HTR-8/SVneo (cell line): ENCODE data around the gene SMYD2.

Source experiments
- DNase-seq: peaks from one replicate; pipeline ENCODE4 v3.0.0; 2011; ENCODE audit warnings: low spot score, mixed read lengths; ENCODE audit not compliant: insufficient read length
- FAIRE-seq: peaks from 2 replicates; lab custom pipeline; 2011; peaks lifted over from hg19 to GRCh38; lab: Jason Lieb, UNC

The SMYD2 gene, protein sequence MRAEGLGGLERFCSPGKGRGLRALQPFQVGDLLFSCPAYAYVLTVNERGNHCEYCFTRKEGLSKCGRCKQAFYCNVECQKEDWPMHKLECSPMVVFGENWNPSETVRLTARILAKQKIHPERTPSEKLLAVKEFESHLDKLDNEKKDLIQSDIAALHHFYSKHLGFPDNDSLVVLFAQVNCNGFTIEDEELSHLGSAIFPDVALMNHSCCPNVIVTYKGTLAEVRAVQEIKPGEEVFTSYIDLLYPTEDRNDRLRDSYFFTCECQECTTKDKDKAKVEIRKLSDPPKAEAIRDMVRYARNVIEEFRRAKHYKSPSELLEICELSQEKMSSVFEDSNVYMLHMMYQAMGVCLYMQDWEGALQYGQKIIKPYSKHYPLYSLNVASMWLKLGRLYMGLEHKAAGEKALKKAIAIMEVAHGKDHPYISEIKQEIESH

DNA sequence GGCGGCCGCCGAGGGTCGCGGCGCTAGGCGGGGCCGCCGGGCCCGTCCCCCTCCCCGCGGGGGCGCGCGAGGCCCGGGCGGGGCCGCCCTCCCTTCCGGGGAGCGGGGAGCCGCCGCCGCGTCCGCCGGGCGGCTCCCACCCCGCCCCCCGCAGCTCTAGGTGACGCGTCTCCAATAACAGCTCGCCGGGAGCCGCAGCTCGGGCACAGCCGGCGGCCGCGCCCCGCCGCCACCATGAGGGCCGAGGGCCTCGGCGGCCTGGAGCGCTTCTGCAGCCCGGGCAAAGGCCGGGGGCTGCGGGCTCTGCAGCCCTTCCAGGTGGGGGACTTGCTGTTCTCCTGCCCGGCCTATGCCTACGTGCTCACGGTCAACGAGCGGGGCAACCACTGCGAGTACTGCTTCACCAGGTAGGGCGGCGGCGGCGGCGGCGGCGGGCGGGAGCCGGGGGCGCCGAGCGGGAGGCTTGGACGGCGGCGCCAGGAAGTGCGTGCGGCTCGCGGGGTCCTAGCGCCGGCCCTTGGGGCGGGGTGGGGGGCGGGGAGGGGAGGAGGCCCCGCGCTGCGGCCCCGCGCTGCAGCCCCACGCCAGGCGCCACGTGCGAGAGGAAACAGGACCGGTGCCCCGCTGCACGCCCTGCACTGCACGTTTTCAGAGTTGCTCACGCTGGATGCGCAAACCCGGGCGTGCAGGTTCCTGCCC is at the start of gene SMYD2:
Gene SMYD2, plus strand, starts transcription at position 139 of the 699 bp plus-strand sequence. Its CDS starts 96 bp downstream, at position 235.
- DNase-seq (peak; percentile 65), FAIRE-seq (no peak)

DNA sequence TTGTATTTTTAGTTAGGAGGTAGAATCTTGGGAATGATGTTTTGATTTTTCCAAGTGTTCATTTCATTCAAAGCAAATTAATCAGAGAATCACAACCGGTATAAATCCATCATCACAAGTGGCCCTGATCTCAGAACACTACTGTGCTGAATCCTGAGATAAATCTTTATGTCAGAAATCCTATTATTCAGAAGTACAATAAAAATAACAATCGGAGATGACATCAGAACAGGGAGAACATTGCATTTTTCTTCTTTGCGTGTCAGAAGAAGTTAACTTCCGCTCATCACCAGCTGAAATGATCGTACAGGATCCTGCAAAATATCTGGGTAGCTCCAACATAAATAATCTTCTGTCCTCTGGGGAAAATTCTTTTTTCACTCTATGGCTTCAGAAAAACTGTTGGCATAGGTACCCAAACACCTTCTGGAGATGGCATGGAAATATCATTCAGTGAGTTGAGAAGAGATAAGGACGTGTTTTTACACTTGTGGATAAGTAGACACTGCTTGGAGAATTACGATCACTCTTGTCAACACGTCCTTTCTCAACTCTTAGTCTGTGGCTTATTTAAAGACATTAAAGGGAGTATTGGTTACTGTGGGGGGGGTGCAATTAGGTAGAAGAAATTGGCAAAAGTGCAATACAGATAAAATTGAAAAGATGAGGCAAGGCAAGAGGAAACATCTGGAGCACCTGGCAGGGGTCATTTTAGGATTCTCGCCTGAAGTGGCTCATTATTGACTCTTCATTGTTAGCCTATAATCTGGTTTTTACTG is 46.9 kb upstream of the SMYD2 start:
- DNase-seq (no peak), FAIRE-seq (no peak)

DNA sequence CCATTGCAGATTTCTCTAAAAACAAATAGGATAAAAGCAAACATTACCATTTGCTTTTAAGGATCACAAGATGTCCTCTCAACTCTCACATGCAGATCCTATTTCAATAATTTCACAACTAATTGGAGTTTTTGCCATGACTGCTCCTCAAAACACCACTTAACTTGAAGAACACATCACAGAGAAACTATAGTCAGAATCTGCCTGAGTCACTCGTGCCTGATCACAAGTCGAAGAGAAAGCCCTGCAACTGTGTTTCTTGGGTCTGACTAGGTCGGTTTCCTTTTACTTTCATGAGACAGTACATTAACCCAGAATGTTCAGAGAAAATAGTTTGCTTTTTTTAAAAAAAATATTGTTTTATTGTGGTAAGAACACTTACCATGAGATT is 46.3 kb upstream of the SMYD2 start:
- FAIRE-seq (no peak), DNase-seq (no peak)

DNA sequence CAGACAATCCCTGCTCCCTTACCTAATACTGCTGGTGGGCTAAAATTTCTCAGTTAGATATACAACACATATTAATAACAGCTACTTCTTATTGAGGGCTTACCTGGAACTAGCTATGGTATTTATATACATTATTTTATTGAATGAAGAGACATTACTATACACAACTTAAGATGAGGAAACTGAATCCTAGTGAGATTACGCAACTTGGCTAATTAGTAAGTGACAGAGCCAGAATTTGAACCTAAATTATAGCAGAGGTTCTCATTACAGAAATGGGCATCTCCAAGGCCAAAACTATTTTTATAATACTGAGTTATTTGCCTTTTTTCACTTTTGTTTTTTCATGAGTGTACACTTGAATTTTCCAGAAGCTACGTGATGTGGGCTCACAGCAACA is 44.5 kb upstream of the SMYD2 start:
- DNase-seq (no peak), FAIRE-seq (no peak)

DNA sequence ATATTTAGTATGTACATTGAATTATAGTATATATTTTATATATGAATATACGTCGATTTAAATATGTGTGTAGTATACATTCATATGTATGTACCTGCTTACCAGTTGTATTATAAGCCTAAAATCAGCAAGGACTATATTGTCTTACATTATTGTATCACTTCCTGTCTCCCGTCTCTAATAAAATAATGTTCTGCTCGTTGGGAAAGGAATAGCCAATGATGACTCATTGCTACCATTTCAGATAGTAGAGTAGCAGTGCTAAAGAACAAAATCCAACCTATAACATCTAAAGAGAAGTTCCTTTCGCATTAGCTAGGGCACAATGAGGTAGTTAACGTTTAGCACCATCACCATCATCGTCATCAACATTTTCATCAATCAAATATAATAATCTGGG is 39.9 kb upstream of the SMYD2 start:
- DNase-seq: no peak
- FAIRE-seq: no peak

DNA sequence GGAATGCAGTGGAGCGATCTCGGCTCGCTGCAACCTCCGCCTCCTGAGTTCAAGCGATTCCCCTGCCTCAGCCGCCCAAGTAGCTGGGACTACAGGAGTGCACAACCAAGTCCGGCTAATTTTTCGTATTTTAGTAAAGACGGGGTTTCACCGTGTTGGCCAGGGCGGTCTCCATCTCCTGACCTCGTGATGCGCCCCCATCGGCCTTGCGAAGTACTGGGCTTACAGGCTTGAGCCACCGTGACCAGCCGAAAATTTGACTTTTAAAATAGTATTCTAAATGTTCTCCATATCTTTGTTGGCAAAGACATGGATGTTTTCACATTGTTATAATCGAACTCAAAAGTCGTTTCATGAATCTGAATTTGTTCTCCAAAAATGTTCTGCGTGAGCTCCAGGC is 36.7 kb upstream of the SMYD2 start:
- FAIRE-seq: no peak
- no peak for DNase-seq

DNA sequence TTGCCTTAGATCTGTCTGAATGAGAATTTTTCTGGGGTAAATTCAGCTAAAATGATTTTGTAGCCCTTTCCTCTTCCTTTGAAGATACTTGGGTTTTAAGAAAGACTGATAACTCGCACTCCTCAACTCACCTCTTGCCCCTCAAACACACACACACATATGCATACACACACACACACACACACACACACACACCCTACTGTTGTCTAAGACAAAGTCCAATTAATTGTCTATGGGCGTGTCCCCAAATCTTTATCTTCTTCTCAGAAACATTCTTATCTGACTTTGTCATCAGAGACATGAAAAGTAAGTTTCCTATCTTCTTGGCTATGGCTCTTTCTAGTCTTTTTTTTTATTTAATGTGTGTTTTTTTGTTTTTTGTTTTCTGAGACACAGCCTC is 36.1 kb upstream of the SMYD2 start:
- DNase-seq: no peak
- FAIRE-seq: no peak

DNA sequence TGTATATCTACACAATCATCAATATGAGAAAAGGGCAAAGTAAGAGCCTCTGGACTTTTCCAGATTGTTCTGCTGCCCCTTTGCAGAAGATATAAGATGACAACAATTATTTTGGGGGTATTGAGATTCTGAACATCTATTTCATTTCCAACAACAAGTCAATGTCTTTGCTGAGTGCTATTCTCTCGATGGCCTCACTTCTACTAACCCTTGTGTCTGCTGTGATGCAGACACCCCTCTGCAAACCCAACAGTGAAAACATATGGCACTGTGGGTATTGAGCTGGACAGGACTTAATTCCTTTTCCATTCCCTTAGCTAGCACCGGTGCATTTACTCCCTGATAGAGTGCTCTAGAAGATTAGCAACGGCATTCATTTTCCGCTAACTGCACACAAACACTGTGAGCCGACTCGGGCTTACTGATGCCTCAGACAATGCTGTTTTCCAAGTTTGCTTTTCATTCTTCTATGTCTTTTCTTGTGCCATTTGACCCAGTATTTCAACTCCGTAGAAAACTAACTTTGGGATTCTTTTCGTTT is 33.4 kb upstream of the SMYD2 start:
- FAIRE-seq: no peak

DNA sequence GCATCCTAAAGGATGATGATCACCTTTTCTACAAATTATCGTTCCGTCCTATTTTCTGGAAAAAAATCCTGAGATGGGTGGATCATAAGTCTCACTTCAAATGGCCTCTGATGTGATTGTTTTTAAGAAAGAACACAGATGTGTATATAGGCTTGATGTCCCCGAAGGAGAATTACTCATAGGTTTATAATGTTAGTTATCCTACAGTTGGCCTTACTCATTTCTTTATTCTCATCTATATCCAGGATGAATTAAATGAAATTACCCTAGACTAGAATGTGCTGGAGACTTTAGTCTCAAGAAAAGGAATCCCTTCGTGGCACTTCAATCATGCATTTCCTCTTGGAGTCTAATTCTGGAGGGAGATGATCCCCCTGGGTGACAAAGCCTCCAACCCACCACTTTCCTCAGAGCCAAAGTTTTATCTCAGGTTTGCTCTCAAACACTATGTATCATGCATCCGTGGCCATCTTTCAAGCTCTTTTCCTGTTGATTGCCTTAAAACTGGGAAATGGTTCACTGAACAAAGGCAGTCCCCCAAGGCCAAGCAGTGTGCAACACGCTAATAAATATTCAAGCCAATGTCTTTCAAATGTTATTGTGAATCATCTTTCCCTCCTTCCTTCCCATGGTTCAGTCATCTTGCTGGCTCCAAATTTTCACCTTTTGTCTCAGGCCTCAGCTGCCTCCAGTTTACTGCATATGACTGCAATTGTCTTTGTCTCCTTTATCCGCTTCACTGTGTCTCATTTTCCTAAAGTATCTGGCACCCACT is 32.5 kb upstream of the SMYD2 start:
- DNase-seq: no peak
- FAIRE-seq: no peak

More for the DNA sequence above, 33.4 kb upstream of the SMYD2 start:
- DNase-seq: no peak

DNA sequence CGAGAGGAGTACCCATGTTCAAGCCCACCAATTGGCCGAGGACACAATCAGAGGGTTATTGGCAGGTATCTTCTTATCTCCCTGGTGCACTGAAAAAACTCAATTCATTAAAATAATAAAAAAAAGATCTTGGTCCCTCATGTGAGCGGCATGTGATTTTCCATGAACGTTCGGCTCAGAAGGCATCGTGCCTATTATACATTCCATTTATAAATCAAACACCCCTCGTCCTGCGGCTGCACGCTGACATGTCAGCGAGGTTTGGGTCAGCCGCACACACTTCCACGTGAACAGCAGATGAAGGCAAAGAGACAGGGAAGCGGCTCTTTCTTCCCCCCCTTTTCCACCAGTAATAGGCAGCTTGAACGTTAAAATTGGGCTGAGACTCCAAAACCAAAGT is 31.3 kb upstream of the SMYD2 start:
- DNase-seq (no peak), FAIRE-seq (no peak)

DNA sequence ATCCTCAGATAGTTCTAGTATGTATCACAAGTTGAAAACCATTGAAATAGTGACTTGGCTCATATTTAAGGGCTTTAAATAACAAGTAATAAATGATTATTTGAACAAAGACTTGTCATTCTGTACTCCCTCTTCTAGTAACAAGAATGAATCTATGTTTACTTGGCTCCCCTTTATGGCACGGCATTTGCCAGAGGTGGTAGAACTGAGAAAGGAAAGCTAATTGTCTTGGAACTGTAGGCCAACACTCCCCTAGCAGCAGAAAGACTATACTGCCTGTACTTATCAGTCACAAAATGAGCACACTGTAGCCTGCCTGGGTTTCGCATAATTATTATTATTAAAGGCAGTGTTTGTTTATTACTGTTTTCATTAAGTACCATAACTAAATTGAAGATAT is 29.6 kb upstream of the SMYD2 start:
- FAIRE-seq: no peak
- DNase-seq: no peak

DNA sequence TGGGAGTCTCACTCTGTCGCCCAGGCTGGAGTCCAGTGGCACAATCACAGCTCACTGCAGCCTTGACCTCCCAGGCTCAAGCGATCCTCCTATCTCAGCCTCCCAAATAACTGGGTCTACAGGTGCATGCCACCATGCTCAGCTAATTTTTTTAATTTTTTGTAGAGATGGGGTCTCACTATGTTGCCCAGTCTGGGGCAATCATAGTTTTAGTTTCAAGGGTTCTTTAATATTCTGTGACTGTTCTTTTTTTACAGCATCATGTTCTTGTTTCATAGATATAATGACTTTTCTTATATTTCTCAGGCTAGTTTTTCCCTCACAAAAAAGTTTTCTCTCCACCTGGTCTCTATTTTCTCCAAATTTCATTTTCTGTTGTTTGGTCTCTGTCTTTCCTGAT is 25.4 kb upstream of the SMYD2 start:
- DNase-seq (no peak), FAIRE-seq (no peak)

DNA sequence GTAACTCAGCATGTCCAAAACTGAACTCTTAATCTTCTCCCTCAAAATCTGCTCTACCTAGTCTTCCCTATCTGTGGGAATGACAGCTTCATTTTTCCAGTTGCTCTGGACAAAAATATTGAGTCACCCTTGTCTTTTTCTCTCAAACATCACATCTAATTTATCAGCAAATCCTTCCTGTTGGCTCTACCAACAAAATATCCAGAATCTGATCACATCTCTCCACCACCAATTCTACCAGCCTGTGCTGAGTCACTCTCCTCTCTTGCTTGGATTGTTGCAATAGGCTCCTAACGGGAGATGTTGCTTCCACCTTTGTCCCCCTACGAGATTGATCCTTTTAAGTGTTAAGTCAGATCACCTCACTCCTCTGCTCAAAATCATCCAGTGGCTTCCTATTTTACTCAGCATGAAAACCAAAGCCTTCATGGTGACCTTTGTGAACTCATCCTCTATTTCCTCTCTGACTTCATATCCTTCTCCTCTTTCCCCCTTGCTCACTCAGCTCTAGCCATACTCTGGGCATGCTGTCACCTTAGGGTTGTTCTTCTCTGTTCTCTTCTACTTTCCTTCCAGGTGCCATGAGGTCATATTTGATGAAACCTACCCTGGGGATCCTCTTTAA is 21.5 kb upstream of the SMYD2 start:
- FAIRE-seq: no peak
- no peak for DNase-seq

DNA sequence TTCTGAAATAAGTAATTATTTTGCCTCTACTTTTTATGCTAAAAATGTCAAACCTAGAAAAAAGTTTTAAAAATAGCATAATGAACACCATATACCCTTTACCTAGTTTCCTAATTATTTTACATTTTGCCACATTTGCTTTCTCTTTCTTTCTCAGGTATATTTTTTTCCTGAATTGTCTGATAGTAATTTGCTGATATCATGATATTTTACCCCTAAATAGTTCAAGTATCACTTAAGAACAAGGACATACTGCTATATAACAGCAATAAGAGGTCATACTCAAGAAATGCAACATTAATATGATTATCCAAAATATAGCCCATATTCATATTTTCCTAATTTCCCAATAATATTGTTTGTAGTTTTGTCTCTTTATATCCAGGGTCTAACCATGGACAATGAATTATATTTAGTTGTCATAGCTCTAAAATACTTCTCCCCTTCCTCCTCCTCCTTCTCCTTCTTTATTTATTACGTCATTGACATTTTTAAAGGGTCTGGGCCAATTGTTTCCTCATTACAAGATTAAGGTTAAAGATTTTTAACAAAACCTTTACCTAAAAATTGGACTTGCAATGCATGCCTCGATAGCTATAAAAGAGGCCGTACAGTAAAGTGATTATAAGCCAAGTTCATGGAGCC is 20.3 kb upstream of the SMYD2 start:
- no peak for DNase-seq
- no peak for FAIRE-seq

DNA sequence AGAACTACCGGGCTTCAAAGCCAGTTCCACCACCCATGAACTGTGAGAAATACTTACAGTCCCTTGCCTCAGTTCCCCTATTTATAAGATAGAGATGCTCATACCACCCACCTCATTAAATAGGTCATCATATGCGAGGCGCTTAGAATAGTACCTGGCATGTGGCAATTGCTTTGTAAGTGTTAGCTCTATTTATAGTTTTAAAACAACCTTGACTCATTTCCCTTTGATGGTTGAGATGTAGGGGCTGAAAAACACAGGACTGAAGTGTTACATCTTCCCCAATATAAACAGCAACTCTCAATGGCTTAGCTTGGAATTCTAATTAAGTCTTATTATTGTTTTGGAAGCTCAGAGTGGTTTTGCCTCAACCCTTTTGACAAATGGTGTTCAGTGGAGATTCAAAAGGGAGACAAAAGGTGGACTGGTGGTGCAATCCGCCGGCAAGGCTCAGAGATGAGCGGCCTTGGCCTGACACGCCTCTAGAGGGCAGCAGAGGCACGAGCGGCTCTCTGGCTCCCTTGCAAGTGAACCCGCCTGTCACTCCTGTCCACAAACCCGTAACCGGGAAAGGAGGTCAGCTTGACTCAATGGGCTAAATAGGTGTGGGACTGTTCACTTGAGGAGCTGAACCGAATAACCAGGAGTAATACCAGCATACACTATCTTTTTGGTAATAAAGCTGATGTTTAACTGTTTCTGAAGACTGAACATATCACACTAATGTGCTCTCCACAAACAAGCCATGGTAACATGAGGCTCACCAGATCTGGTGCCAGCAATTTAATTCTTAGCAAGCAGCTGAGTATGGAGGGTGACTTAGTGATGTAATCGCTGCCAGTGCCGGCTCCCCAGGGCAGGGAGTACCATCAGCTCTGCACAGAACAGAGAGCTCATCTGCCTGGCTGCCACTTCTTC is 19.5 kb upstream of the SMYD2 start:
- FAIRE-seq (peak; percentile 92), DNase-seq (peak; percentile 67)

DNA sequence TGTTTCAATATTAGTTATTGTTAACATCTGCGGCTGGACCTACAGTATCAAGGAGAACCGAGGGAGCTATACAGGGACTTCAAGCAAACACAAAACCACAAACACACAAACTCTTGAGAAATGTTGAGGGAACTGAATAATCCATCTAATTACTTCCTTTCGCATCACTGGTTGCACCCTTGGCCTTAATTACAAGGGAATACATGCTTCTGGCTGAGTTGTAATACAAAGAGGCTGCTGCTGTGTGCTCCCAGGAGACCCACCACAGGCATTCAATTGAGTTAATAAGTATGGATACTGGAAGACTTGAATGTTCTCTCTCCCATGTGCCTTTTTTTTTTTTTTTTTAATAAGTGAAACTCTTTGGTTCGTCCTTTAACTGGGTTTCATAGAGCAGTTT is 16.8 kb upstream of the SMYD2 start:
- DNase-seq (no peak), FAIRE-seq (no peak)

DNA sequence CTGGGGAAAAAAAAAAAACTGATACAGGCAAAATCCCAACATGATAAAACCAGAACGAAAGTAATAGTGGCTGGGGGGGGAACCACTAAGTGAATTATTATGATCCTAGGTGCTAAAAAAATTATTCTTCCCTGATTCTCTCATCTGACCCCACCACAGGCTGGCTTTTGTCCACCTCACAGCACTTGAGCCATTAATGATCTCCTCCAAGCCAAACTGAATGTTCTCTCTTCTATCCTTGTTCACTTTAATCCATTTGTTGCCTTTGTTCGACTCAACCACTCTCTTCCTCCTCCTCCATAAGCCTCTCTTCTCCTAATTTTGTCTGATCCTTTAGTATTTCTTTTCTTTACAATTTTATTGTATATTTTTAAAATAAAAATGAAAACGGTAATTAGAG is 16.0 kb upstream of the SMYD2 start:
- FAIRE-seq: no peak

DNA sequence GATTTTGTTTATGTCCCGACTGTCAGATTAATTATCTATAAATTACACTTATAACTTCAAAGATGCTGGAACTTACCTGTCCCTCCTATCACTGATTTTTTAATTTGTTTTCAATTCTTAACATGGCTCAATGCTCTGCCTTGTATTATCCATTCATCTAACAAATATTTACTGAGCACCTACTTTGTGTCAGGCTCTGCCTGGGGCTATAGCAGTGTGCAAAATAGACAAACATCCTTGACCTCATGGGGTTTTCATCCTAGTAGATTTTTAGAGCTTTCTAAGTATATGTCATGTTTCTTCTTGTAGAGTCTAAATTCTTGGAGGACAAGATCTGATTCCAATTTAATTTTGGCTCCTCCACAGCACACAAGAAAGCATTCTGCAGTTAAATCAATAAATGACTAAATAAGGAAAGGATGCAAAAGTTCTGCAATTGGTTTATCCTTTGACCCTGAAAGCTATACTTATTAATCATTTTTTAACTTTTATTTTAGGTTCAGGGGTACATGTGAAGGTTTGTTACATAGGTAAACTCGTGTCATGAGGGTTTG is 10.8 kb upstream of the SMYD2 start:
- DNase-seq (no peak), FAIRE-seq (no peak)

More for the DNA sequence above, 16.0 kb upstream of the SMYD2 start:
- DNase-seq: no peak
